Choroid plexus epithelial cell (primary cell): Measurements from ENCODE around the gene RPL22L1.

Experiments used
- DNase-seq: peaks from one replicate; pipeline ENCODE4 v3.0.0-alpha.2; 2010; ENCODE audit warnings: low read depth
- H3K4me3 ChIP-seq: 2 replicates; pipeline ENCODE4 v1.5.1; 2011; ENCODE audit warnings: low read depth, mild to moderate bottlenecking, control low read depth, low read length, moderate library complexity
- CTCF ChIP-seq: conservative IDR thresholded peaks from 2 replicates; pipeline ENCODE4 v1.5.1; 2011; ENCODE audit warnings: low read depth, mild to moderate bottlenecking, control low read depth, inconsistent platforms, low read length, moderate library complexity

The RPL22L1 gene

GRCh38 chr3:170876537-170876936 lies 6.5 kb upstream of the RPL22L1 start:
- TF ChIP-seq CTCF, result no peak
- H3K4me3 ChIP-seq, result no peak overlapping the region
- DNase-seq, result no peak

GRCh38 chr3:170869239-170869590 lies 780 bp downstream of the RPL22L1 start:
- peak overlapping the region; percentile 74 for H3K4me3 ChIP-seq
- no peak for DNase-seq
- no peak for TF ChIP-seq CTCF

GRCh38 chr3:170868577-170869238 lies 1.3 kb downstream of the RPL22L1 start:
- peak overlapping the region; percentile 74 for H3K4me3 ChIP-seq
- TF ChIP-seq CTCF, result no peak
- DNase-seq, result no peak

GRCh38 chr3:170867143-170867937 lies 2.7 kb downstream of the RPL22L1 start:
- no peak for TF ChIP-seq CTCF
- DNase-seq, result no peak
- H3K4me3 ChIP-seq, result peak overlapping the region; percentile 18

GRCh38 chr3:170866499-170866898 lies 3.5 kb downstream of the RPL22L1 start:
- DNase-seq, result no peak
- no peak for TF ChIP-seq CTCF
- no peak overlapping the region for H3K4me3 ChIP-seq

- H3K4me3 ChIP-seq, result no peak overlapping the region
- no peak for DNase-seq
- no peak for TF ChIP-seq CTCF
Measured at GRCh38 chr3:170865209-170866094, 4.5 kb downstream of the RPL22L1 start.
